ENCODE results near the gene HYAL3. TPM values are rescaled to one million over a fixed set of nuclear protein-coding genes. Genes with fewer than 3 reads are reported as not detected.

The HYAL3 gene
- total and polyA plus RNA-seq, 8 donors = 0.46 to 2.1 (median 0.77) TPM

DNA sequence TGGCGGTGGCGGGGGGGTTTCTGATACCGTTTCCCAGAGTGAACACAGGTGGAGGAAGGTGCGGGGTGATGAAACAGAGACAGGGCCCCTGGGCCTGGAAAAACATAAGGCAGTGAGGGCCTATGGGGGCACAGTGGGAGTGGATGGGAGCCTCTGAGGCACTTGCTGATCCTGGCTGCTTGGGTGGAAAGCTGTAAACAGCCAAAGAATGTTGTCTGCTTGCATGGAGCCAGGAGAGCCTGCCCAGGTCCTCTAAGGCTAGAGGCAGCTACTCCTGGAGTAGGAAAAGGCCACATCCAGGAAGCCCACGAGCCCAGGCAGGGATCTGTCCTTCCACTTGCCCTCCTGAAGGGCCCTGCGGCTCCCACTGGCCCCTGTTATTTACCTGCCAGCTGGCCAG, 33.2 kb downstream of the HYAL3 start:
- Histone ChIP-seq H3K9me3 (no peaks in the 10 kb centered on the region), H3K36me3 (no peaks in the 10 kb centered on the region), H3K27ac (peak overlapping the region; percentile 87 to 94 (median 90)), H3K4me3 (no peak overlapping the region), H3K4me1 (peaks cover 20 to 42% (median 21%) of the 10 kb centered on the region in 3 donors), H3K27me3 (no peaks in the 10 kb centered on the region)
- intact Hi-C loops (cut with DNase I) = no loop called here
- FAIRE-seq (no peak), ATAC-seq (no peak), DNase-seq (peak in 1 of 6 donors; percentile 39)
- WGBS, 2 donors = 76 to 85% methylated on average over 6 of the region's 6 CpGs
- TF ChIP-seq CTCF (IDR thresholded peaks at IDR 0.05) = no peak

GRCh38 chr3:50265571-50265970, 33.6 kb downstream of the HYAL3 start:
- 47 to 67% methylated on average over 1 of the region's 1 CpG for WGBS, 2 donors
- H3K9me3 ChIP-seq = no peaks in the 10 kb centered on the region
- ATAC-seq (no peak), DNase-seq (no peak), FAIRE-seq (no peak)
- no peak overlapping the region for H3K4me3 ChIP-seq
- peak overlapping the region; percentile 78 to 94 (median 90) for H3K27ac ChIP-seq
- intact Hi-C loops (cut with DNase I) = no loop called here
- TF ChIP-seq CTCF (IDR thresholded peaks at IDR 0.05) = no peak
- H3K27me3 ChIP-seq = no peaks in the 10 kb centered on the region
- peaks cover 21 to 45% (median 25%) of the 10 kb centered on the region in 3 donors for H3K4me1 ChIP-seq
- no peaks in the 10 kb centered on the region for H3K36me3 ChIP-seq

DNA sequence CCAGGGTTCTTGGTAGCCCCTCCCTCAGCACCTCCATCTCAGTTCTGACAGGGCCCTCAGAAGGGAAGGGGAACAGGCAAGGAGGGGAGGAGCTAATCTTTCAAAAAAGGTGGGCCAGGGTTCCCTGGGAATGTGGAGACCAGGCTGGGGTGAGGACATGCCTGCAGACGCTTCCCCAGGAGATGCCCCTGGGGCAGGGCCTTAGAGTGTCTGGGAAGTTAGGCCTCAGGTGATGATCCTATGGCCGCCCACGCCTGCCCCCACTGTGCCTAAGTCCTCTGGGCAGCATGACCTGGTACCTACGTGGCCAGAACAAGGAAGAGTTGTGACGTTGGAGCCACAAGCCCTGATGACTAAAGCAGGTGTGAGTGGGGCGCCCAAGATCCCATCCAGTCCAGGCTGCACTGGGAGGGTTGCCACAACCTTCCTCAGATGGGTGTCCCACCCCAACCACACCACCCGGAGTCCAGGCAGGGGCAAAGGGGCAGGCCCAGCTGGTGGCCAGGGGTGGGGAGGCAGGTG, 34.2 kb downstream of the HYAL3 start:
- 65 to 70% methylated on average over 7 of the region's 7 CpGs for WGBS, 2 donors
- DNase-seq (peak in 2 of 6 donors; percentile 54 to 68), FAIRE-seq (no peak)

DNA sequence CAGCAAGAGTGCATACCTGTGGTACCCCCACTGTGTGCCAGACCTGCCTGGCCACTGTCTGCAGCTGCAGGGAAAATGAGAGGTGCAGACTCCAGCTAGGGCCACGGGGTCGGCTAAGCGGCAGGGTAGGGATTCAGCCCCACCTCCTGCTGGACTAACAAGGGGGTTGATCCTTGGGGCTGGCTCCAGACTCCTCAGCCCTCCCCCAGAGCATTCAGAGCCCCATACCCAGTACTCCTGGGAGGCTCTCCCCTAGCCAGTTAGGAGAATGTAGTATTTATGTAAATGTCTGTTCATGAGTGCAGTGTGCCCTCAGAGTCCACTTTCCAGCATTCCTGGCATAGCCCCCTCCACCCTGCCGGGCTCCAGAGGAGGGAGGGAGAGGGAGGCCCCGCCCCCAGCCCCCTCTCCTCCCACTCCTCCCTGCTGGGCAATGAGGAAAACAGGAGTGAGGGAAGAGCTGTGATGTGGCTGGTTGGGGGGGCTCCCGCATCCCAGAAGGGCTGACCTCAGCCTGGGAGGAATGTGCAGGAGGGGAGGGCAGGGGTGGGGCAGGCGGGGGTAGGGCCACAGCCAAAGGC, 34.7 kb downstream of the HYAL3 start:
- no peak for TF ChIP-seq CTCF (IDR thresholded peaks at IDR 0.05)
- H3K36me3 ChIP-seq = no peaks in the 10 kb centered on the region
- H3K27me3 ChIP-seq = no peaks in the 10 kb centered on the region
- H3K27ac ChIP-seq = peak overlapping the region; percentile 78 to 94 (median 90)
- WGBS, 2 donors = 28 to 32% methylated on average over 5 to 7 of the region's 7 CpGs
- H3K9me3 ChIP-seq = no peaks in the 10 kb centered on the region
- H3K4me1 ChIP-seq = peaks cover 21 to 49% (median 25%) of the 10 kb centered on the region in 3 donors
- H3K4me3 ChIP-seq = no peak overlapping the region
- intact Hi-C loops (cut with DNase I) = no loop called here
- FAIRE-seq (no peak), ATAC-seq (peak; percentile 4 to 29 (median 19)), DNase-seq (peak in 5 of 6 donors; percentile 76 to 82 (median 80))

More for the DNA sequence above, 34.2 kb downstream of the HYAL3 start:
- no peaks in the 10 kb centered on the region for H3K36me3 ChIP-seq
- ATAC-seq = no peak
- no peaks in the 10 kb centered on the region for H3K27me3 ChIP-seq
- intact Hi-C loops (cut with DNase I) = no loop called here
- TF ChIP-seq CTCF (IDR thresholded peaks at IDR 0.05) = no peak
- peak overlapping the region; percentile 78 to 94 (median 90) for H3K27ac ChIP-seq
- no peak overlapping the region for H3K4me3 ChIP-seq
- no peaks in the 10 kb centered on the region for H3K9me3 ChIP-seq
- peaks cover 21 to 46% (median 25%) of the 10 kb centered on the region in 3 donors for H3K4me1 ChIP-seq

All from pancreas (tissue), 10 donors.